Activated T-cell treated with anti-CD3 and anti-CD28 coated beads for 4 hours (primary cell): Measurements from ENCODE around the gene PPP4C.

ENCODE experiments used
- DNase-seq: peaks from one replicate; pipeline ENCODE4 v3.0.0-alpha.2; 2020

The PPP4C gene

DNA sequence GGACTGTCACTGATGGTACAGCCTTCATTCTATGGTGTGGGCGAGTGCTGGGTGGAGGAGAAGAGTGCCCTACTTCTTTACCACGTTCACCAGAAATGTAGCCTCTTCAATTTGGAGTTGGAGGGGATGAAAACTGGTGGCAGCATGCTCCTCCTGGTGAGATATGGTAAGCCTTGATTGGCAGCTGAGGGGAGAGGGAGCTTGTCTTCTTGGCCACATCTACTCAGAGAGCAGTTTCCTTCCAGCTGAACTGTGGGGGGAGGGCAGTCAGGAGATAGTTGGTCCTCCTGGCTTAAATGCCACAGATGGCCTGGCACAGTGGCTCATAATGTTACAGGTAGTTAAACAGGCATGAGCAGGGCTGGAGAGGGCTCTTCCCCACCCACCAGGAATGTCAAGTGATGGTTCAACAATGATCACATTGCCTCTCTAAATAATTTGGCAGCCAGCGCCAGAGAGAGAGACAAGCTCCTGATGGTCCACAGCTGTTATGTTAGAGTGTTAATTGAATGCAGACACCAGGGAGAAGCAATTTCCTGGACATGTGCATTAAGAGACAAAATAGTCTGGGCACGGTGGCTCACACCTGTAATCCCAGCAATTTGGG, 56.2 kb downstream of the PPP4C start:
- DNase-seq: no peak

GRCh38 chr16:30132591-30132990, 56.8 kb downstream of the PPP4C start:
- no peak for DNase-seq
